ENCODE results near the gene PTGR3. TPM values are rescaled to one million over a fixed set of nuclear protein-coding genes. Genes with fewer than 3 reads are reported as not detected.
A peak's percentile ranks its signal among the peaks of the same experiment; 100 is the strongest.

PTGR3 gene
- total and polyA plus RNA-seq, 8 donors, result 7.2 to 23.0 (median 18.1) TPM

- no peak for ATAC-seq
- 87% methylated on average over 4 of the region's 4 CpGs for WGBS, 2 donors
- FAIRE-seq, result no peak
- H3K4me3 ChIP-seq, result no peak overlapping the region
- H3K9me3 ChIP-seq, result no peaks in the 10 kb centered on the region
- H3K27me3 ChIP-seq, result no peaks in the 10 kb centered on the region
- TF ChIP-seq CTCF (IDR thresholded peaks at IDR 0.05), result no peak
- no peaks in the 10 kb centered on the region for H3K4me1 ChIP-seq
- no peaks in the 10 kb centered on the region for H3K36me3 ChIP-seq
- intact Hi-C loops (cut with DNase I), result no loop called here
- H3K27ac ChIP-seq, result no peak overlapping the region
- DNase-seq, result no peak
Measured at GRCh38 chr18:75173738-75174137, 35.2 kb downstream of the PTGR3 start.

DNA sequence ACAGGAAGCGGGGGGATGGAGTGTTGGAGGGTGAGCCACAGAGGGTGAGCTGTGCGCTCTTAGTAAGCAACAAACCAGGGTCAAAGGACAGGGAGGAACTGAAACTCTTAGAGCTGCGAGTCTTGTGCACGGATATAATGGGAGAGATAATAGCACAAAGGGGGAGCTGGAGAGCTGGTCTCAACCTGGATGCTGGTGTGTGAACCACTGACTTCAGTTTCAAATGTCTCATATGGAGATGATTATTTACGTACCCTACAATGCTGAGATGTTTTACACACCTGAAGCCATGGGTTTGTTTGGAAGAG, 35.9 kb downstream of the PTGR3 start:
- Histone ChIP-seq H3K36me3 (no peaks in the 10 kb centered on the region), H3K27me3 (no peaks in the 10 kb centered on the region), H3K4me1 (no peaks in the 10 kb centered on the region), H3K9me3 (no peaks in the 10 kb centered on the region), H3K4me3 (no peak overlapping the region), H3K27ac (no peak overlapping the region)
- intact Hi-C loops (cut with DNase I), result no loop called here
- FAIRE-seq (no peak), DNase-seq (no peak), ATAC-seq (peak in 2 of 4 donors; percentile 46 to 56)
- WGBS, 2 donors, result 49 to 56% methylated on average over 5 of the region's 5 CpGs
- TF ChIP-seq CTCF (IDR thresholded peaks at IDR 0.05), result no peak

DNA sequence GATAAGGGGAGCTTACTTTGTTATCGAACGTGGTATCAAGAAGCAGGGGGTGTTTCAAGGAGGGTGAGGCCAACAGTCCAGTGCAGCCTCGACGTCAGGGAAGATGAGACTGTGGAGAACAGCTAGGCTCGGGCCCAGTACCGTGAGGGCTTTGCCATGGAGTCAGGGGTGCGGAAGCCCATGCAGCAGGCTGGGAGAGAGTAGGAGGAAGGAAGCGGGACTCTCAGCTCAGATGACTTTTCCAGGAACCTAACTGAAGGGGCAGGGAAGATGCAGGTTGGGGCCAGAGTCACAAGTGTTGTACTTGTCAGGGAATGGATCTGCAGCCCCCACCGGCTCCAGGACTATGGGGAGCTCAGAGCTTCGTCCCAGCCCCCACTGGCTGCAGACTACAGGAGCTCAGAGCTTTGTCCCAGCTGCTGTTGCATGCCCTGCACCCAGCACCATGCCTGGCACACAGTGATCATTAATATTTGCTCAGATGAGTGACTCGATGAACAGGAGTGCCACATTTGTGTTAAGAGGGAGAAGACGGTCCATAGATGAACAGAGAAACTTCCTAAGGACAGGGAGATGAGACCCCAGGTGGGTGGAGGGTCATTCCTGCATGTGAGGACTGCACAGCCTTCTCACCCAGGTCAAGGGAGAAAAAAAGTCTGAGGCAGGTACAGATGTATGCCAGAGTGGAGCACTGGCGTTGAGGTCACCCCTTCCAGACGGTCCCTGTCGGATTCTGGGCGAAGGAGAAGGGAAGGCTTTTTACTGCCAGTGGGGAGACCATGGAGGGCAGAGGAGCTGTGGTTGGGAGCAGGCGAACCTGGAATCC, 36.4 kb downstream of the PTGR3 start:
- no peaks in the 10 kb centered on the region for H3K4me1 ChIP-seq
- ATAC-seq, result no peak
- intact Hi-C loops (cut with DNase I), result no loop called here
- no peak for TF ChIP-seq CTCF (IDR thresholded peaks at IDR 0.05)
- H3K36me3 ChIP-seq, result no peaks in the 10 kb centered on the region
- DNase-seq, result no peak
- H3K4me3 ChIP-seq, result no peak overlapping the region
- H3K27ac ChIP-seq, result no peak overlapping the region
- 72 to 82% methylated on average over 17 of the region's 17 CpGs for WGBS, 2 donors
- H3K27me3 ChIP-seq, result no peaks in the 10 kb centered on the region
- H3K9me3 ChIP-seq, result no peaks in the 10 kb centered on the region
- FAIRE-seq, result no peak

- H3K9me3 ChIP-seq, result no peaks in the 10 kb centered on the region
- ATAC-seq (no peak), DNase-seq (no peak), FAIRE-seq (no peak)
- H3K36me3 ChIP-seq, result no peaks in the 10 kb centered on the region
- H3K4me1 ChIP-seq, result no peaks in the 10 kb centered on the region
- no peaks in the 10 kb centered on the region for H3K27me3 ChIP-seq
- no peak overlapping the region for H3K27ac ChIP-seq
- TF ChIP-seq CTCF (IDR thresholded peaks at IDR 0.05), result no peak
- no peak overlapping the region for H3K4me3 ChIP-seq
- intact Hi-C loops (cut with DNase I), result no loop called here
- WGBS, 2 donors, result 85 to 94% methylated on average over 11 of the region's 11 CpGs
Measured at GRCh38 chr18:75170916-75171315, 38.0 kb downstream of the PTGR3 start.

DNA sequence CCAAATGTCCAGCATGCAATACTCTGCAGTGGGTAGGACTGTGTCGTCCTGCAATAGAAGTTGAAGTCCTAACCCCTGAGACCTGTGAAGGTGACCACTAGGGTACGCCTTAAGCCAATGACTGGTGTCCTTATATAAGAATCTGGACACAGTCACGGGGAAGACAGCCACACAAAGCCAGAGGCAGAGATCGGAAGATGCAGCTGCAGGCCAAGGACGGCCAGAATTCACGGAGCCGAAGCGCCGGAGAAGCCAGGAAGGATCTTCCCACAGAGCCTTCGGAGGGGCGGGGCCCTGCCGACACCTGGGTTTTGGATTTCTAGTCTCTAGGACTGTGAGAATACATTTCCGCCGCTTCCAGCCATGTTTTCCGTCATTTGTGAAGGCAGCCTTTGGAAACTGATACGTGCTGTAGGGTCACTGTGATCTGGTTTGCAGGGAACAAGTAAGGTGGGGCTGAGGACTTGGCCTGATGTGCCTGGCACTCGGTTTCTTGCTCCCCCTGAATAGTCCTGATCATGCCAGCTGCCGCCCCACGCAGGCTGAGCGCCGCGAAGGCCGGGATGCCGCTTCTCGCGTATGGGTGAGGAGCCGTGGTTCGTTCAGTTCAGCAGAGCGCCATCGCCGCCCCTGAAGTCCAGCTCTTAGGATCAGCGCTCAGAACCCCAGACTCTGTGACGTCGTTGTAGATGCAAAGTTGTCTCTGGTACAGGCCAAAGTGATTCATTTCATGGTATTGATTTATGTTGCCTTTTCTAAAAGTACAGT, 38.7 kb downstream of the PTGR3 start:
- DNase-seq (no peak), FAIRE-seq (no peak), ATAC-seq (peak in 2 of 4 donors; percentile 64 to 67)
- intact Hi-C loops (cut with DNase I), result no loop called here
- WGBS, 2 donors, result 89 to 91% methylated on average over 34 of the region's 34 CpGs
- H3K27ac ChIP-seq, result no peak overlapping the region
- H3K27me3 ChIP-seq, result no peaks in the 10 kb centered on the region
- H3K9me3 ChIP-seq, result no peaks in the 10 kb centered on the region
- TF ChIP-seq CTCF (IDR thresholded peaks at IDR 0.05), result no peak
- H3K36me3 ChIP-seq, result no peaks in the 10 kb centered on the region
- H3K4me1 ChIP-seq, result no peaks in the 10 kb centered on the region
- no peak overlapping the region for H3K4me3 ChIP-seq

Data from pancreas (tissue), 10 donors.